B cell (primary cell): ENCODE results near the gene LBX2. TPM values are rescaled to one million over a fixed set of nuclear protein-coding genes. Genes with fewer than 3 reads are reported as not detected.

Experiments used
- ATAC-seq: fragments of 200-7000 bp; cut with Tn5 transposase; one replicate; pipeline ENCODE4 v1.10.0; 2021; ENCODE audit warnings: low read depth, mild to moderate bottlenecking, moderate number of reproducible peaks, moderate library complexity
- CTCF ChIA-PET: fragments of 350-600 bp; sonication (Branson Sonifier 250); formaldehyde crosslinking; loops from one replicate; lab custom pipeline; 2021; ENCODE audit warnings: antibody characterized with exemption, inconsistent platforms; lab: Charles Lee
- POLR2A ChIA-PET: fragments of 350-600 bp; sonication (Branson Sonifier 250); formaldehyde crosslinking; loops from one replicate; lab custom pipeline; 2021; ENCODE audit warnings: antibody characterized with exemption; lab: Charles Lee
- DNase-seq: peaks from one replicate; pipeline ENCODE4 v3.0.0; 2013
- H2AFZ ChIP-seq: 2 replicates; pipeline ENCODE4 v1.6.1; 2012; ENCODE audit warnings: mild to moderate bottlenecking, low read depth, low read length; ENCODE audit not compliant: insufficient read depth, poor library complexity, severe bottlenecking
- H3K27ac ChIP-seq, 2 donors: 1 replicate in 1 of 2; 2 replicates in 1 of 2; pipeline ENCODE4 v1.5.1; 2012 to 2013; ENCODE audit warnings: low read length in 2 of 2, mild to moderate bottlenecking in 2 of 2, moderate library complexity in 1 of 2
- H3K27me3 ChIP-seq, 4 experiments: fragments of 200-600 bp in 1 of 4; sonication (generic) in 1 of 4; replicated peaks in 1 of 4; 1 replicate in 2 of 4; 2 replicates in 2 of 4; pipeline versions ENCODE4 v1.6.1 to v1.7.0; 2013 to 2016; ENCODE audit warnings: low read length in 3 of 4, mild to moderate bottlenecking in 2 of 4, mixed read lengths in 1 of 4, moderate library complexity in 1 of 4; ENCODE audit not compliant: insufficient read depth in 4 of 4, control insufficient read depth in 3 of 4; ENCODE audit errors: control extremely low read depth in 1 of 4
- H3K36me3 ChIP-seq, 2 experiments: replicated peaks in 1 of 2; 1 replicate in 1 of 2; 2 replicates in 1 of 2; pipeline versions ENCODE4 v1.6.1 to v1.7.1; 2013; ENCODE audit warnings: low read length in 1 of 2; ENCODE audit not compliant: insufficient read depth in 2 of 2, control insufficient read depth in 1 of 2; ENCODE audit errors: control extremely low read depth in 1 of 2, extremely low read depth in 1 of 2
- H3K4me1 ChIP-seq, 2 donors: fragments of 200-600 bp in 1 of 2; sonication (generic) in 1 of 2; 1 replicate in 1 of 2; 2 replicates in 1 of 2; pipeline versions ENCODE4 v1.5.1 to v1.6.1; 2013 to 2017; ENCODE audit warnings: low read length in 2 of 2; ENCODE audit not compliant: control insufficient read depth in 2 of 2, insufficient read depth in 2 of 2
- H3K4me2 ChIP-seq: replicated peaks from 2 replicates; pipeline ENCODE3; 2012; ENCODE audit warnings: mild to moderate bottlenecking, low read depth, low read length; ENCODE audit not compliant: poor library complexity, severe bottlenecking
- H3K4me3 ChIP-seq, 5 experiments: fragments of 200-600 bp in 1 of 5; sonication (generic) in 1 of 5; 1 replicate in 3 of 5; 2 replicates in 2 of 5; pipeline versions ENCODE4 v1.5.1 to v1.7.0; 2011 to 2016; ENCODE audit warnings: low read length in 4 of 5, mild to moderate bottlenecking in 4 of 5, low read depth in 2 of 5, control low read depth in 1 of 5, moderate library complexity in 1 of 5; ENCODE audit not compliant: insufficient read depth in 1 of 5; ENCODE audit errors: control extremely low read depth in 1 of 5, extremely low read depth in 1 of 5
- H3K79me2 ChIP-seq: fragments of 200-600 bp; sonication (generic); one replicate; pipeline ENCODE4 v1.6.0; 2016; ENCODE audit warnings: low read length; ENCODE audit not compliant: control insufficient read depth, insufficient read depth
- H3K9ac ChIP-seq: fragments of 200-600 bp; sonication (generic); 2 replicates; pipeline ENCODE4 v1.6.1; 2017; ENCODE audit warnings: mild to moderate bottlenecking, low read length, moderate library complexity
- H3K9me3 ChIP-seq, 3 donors: one replicate each; pipeline versions ENCODE4 v1.6.1 to v1.7.1; 2013; ENCODE audit warnings: low read length in 2 of 3; ENCODE audit not compliant: control insufficient read depth in 2 of 3, insufficient read depth in 1 of 3; ENCODE audit errors: control extremely low read depth in 1 of 3
- H4K20me1 ChIP-seq: 2 replicates; pipeline ENCODE4 v1.6.0; 2012; ENCODE audit warnings: mild to moderate bottlenecking, low read length; ENCODE audit not compliant: insufficient read depth, control insufficient read depth, poor library complexity, severe bottlenecking
- H3K27ac Mint-ChIP-seq: one replicate; pipeline ENCODE4 v1.8.0; 2021; ENCODE audit warnings: mixed read lengths
- H3K27me3 Mint-ChIP-seq: one replicate; pipeline ENCODE4 v1.8.0; 2021; ENCODE audit warnings: mixed read lengths
- H3K4me1 Mint-ChIP-seq: one replicate; pipeline ENCODE4 v1.8.0; 2021; ENCODE audit warnings: mixed read lengths
- H3K4me3 Mint-ChIP-seq: one replicate; pipeline ENCODE4 v1.8.0; 2021; ENCODE audit warnings: mixed read lengths
- H3K9me3 Mint-ChIP-seq: one replicate; pipeline ENCODE4 v1.8.0; 2022; ENCODE audit warnings: mixed read lengths; ENCODE audit not compliant: insufficient read depth
- CTCF ChIP-seq: fragments of 200-600 bp; IDR thresholded peaks from one replicate; pipeline ENCODE4 v1.8.0; 2022; ENCODE audit warnings: antibody characterized with exemption, mild to moderate bottlenecking
- EZH2 ChIP-seq: IDR thresholded peaks from 2 replicates; pipeline ENCODE4 v1.6.1; 2012; ENCODE audit warnings: borderline replicate concordance, low read depth, mild to moderate bottlenecking, moderate library complexity, low read length; ENCODE audit not compliant: insufficient read depth, poor library complexity, severe bottlenecking
- WGBS: methylation state at CpG from one replicate; pipeline ENCODE4 v1.1.5; 2013; ENCODE audit warnings: missing lambda C conversion rate; ENCODE audit not compliant: insufficient coverage; 5-methylcytosine and 5-hydroxymethylcytosine counted together
- intact Hi-C: fragments of 100-400 bp; cut with micrococcal nuclease; formaldehyde crosslinking; loops from one replicate; pipeline ENCODE4 v1.10.0; 2022
- polyA plus RNA-seq: library from polyadenylated mRNA; depleted of rRNA; stranded (reverse); fragments of >200 nt; gene quantifications from 2 replicates; pipeline ENCODE4 v1.2.3, GENCODE V29; 2012
- total RNA-seq, 2 donors: library from RNA; stranded (reverse); fragments of 120-200 nt in 1 of 2; gene quantifications; 1 replicate in 1 of 2; 2 replicates in 1 of 2; pipeline versions ENCODE4 v1.2.3 to v1.2.4, GENCODE V29; 2013 to 2022

The LBX2 gene
- total and polyA plus RNA-seq, 2 donors (not counting 1 experiment from before 2014, with no cell fraction given), result 1.1 to 2.0 TPM

DNA sequence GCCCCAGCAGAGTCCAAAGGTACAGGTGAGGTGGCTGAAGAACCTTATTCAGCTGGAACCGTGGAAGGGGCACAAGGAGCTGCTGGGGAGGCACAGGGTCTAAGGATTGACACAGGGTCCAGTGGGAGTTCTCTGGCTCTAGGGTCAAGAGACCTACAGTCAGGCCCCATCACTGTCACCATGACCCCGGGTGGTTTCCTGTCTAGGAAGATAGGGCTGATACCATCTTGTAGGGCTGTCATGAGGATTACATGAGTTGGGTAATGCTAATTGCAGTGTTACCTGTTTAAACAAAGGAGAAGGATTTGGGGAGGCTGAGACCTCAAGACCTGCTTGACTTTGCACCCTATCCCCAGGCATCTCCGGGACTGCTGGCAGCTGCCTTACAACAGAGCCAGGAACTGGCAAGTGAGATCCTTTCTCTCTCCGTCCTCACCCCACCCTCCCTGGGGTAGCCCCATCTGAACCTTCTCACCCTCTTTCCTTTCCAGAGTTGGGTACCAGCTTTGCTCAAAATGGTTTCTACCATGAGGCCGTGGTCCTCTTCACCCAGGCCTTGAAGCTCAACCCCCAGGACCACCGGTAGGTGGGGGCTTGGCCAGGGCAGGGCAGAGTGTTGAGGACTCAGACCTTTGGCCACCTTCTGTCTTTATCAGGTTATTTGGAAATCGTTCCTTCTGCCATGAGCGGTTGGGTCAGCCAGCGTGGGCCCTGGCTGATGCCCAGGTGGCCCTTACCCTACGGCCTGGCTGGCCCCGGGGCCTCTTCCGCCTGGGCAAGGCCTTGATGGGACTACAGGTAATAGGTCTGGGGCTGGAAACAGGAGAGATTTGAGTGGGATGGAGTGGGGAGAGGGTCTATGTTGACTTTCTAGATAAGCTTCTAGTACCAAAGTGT is 7.5 kb downstream of the LBX2 start:
- Histone ChIP-seq H3K4me3 (no peak overlapping the region), H2AFZ (no peak overlapping the region), H3K79me2 (peaks cover 9% of the 10 kb centered on the region), H4K20me1 (peaks cover 25% of the 10 kb centered on the region), H3K9me3 (no peaks in the 10 kb centered on the region), H3K4me2 (no peak overlapping the region), H3K36me3 (peaks cover 0 to 64% of the 10 kb centered on the region in 2 experiments), H3K27me3 (no peaks in the 10 kb centered on the region), H3K9ac (no peak overlapping the region), H3K4me1 (no peaks in the 10 kb centered on the region), H3K27ac (no peak overlapping the region)
- TF ChIP-seq CTCF (no peak), EZH2 (no peak)
- CTCF ChIA-PET, result interaction anchor here (0.9 to 1.9 kb wide), 2 partner anchors 12 to 94 kb away, joined by 3 to 5 read pairs; no protein-coding TSS in a partner anchor
- H3K27ac Mint-ChIP-seq, result no peak overlapping the region
- 97% methylated on average over 11 of the region's 12 CpGs for whole genome bisulfite sequencing
- POLR2A ChIA-PET, result interaction anchor here (0.6 kb wide), 1 partner anchor 90 kb away, joined by 9 read pairs; no protein-coding TSS in a partner anchor
- H3K4me1 Mint-ChIP-seq, result no peaks in the 10 kb centered on the region
- DNase-seq (no peak), ATAC-seq (no peak)
- H3K4me3 Mint-ChIP-seq, result no peak overlapping the region
- intact Hi-C loops, result no loop called here
- H3K9me3 Mint-ChIP-seq, result no peaks in the 10 kb centered on the region
- no peaks in the 10 kb centered on the region for H3K27me3 Mint-ChIP-seq

- Histone ChIP-seq H3K79me2 (peaks cover 26% of the 10 kb centered on the region), H3K4me2 (no peak overlapping the region), H4K20me1 (peaks cover 36% of the 10 kb centered on the region), H3K27ac (no peak overlapping the region), H3K9ac (no peak overlapping the region), H3K27me3 (no peaks in the 10 kb centered on the region), H3K4me3 (no peak overlapping the region), H3K36me3 (peaks cover 0 to 72% of the 10 kb centered on the region in 2 experiments), H2AFZ (no peak overlapping the region), H3K9me3 (no peaks in the 10 kb centered on the region), H3K4me1 (no peaks in the 10 kb centered on the region)
- H3K27me3 Mint-ChIP-seq, result no peaks in the 10 kb centered on the region
- DNase-seq, result no peak
- H3K27ac Mint-ChIP-seq, result no peak overlapping the region
- intact Hi-C loops, result no loop called here
- no peaks in the 10 kb centered on the region for H3K9me3 Mint-ChIP-seq
- H3K4me3 Mint-ChIP-seq, result no peak overlapping the region
- WGBS, result no CpG with 5 or more reads among the region's 9 CpGs
- no peak for ATAC-seq
- ChIA-PET POLR2A (no interaction called here), CTCF (interaction anchor here (1.3 kb wide), 1 partner anchor 12 kb away, joined by 3 read pairs; no protein-coding TSS in a partner anchor)
- TF ChIP-seq CTCF (no peak), EZH2 (no peak)
- peaks cover 4% of the 10 kb centered on the region for H3K4me1 Mint-ChIP-seq
These were observed 9.5 kb downstream of the LBX2 start for GRCh38 chr2:74489906-74490305.
